Endothelial cell of umbilical vein (primary cell): Measurements from ENCODE around the gene AURKB. TPM values are rescaled to one million over a fixed set of nuclear protein-coding genes. Genes with fewer than 3 reads are reported as not detected.

Experiments used
- BruUV-seq: library from RNA; stranded (reverse); fragments of 400-500 nt; replicated peaks from 2 replicates; lab custom pipeline; 2021; lab: Mats Ljungman, UMichigan
- CTCF ChIA-PET: fragments of 300-600, 350-600 bp; sonication (Branson Sonifier 250); formaldehyde crosslinking; loops from one replicate; lab custom pipeline; 2021; ENCODE audit warnings: antibody characterized with exemption, inconsistent platforms; lab: Charles Lee
- POLR2A ChIA-PET: fragments of 300-600, 350-600 bp; sonication (Branson Sonifier 250); formaldehyde crosslinking; loops from one replicate; lab custom pipeline; 2021; ENCODE audit warnings: antibody characterized with exemption, inconsistent platforms; lab: Charles Lee
- DNase-seq: peaks from one replicate; pipeline ENCODE4 v3.0.0-alpha.2; 2011; ENCODE audit warnings: low read depth, low spot score
- FAIRE-seq: peaks from 2 replicates; lab custom pipeline; 2011; peaks lifted over from hg19 to GRCh38; lab: Jason Lieb, UNC
- H2AFZ ChIP-seq: 2 replicates; pipeline ENCODE4 v1.6.0; 2012; ENCODE audit warnings: low read depth, low read length, control low read depth, inconsistent platforms
- H3K27ac ChIP-seq: 2 replicates; pipeline ENCODE4 v1.5.1; 2011; ENCODE audit warnings: low read depth, mild to moderate bottlenecking, control low read depth, low read length, moderate library complexity; ENCODE audit not compliant: insufficient read depth
- H3K27me3 ChIP-seq, 2 experiments: 2 replicates each; pipeline versions ENCODE4 v1.6.0 to v1.6.1; 2011; ENCODE audit warnings: low read length in 2 of 2, mixed read lengths in 1 of 2; ENCODE audit not compliant: control insufficient read depth in 2 of 2, insufficient read depth in 2 of 2
- H3K36me3 ChIP-seq, 2 experiments: 2 replicates in 1 of 2; 3 replicates in 1 of 2; pipeline ENCODE4 v1.5.1; 2011; ENCODE audit warnings: low read length in 2 of 2, mild to moderate bottlenecking in 1 of 2, moderate library complexity in 1 of 2; ENCODE audit not compliant: control insufficient read depth in 2 of 2, insufficient read depth in 2 of 2; ENCODE audit errors: extremely low read depth in 1 of 2
- H3K4me1 ChIP-seq: 3 replicates; pipeline ENCODE4 v1.5.1; 2011; ENCODE audit warnings: mild to moderate bottlenecking, low read length; ENCODE audit not compliant: control insufficient read depth, insufficient read depth; ENCODE audit errors: extremely low read depth
- H3K4me2 ChIP-seq: 2 replicates; pipeline ENCODE4 v1.6.1; 2011; ENCODE audit warnings: low read length, control low read depth, mixed read lengths; ENCODE audit not compliant: insufficient read depth
- H3K4me3 ChIP-seq, 3 experiments: fragments of 200-600 bp in 1 of 3; sonication (generic), shearing (Covaris generic) in 1 of 3; replicated peaks in 1 of 3; 2 replicates each; pipeline ENCODE4 v1.5.1; 2011 to 2016; ENCODE audit warnings: control low read depth in 3 of 3, low read length in 3 of 3, mild to moderate bottlenecking in 2 of 3, inconsistent platforms in 1 of 3, low read depth in 1 of 3, moderate library complexity in 1 of 3; ENCODE audit not compliant: insufficient read depth in 1 of 3
- H3K79me2 ChIP-seq: 2 replicates; pipeline ENCODE4 v1.6.0; 2012; ENCODE audit warnings: low read length, inconsistent platforms; ENCODE audit not compliant: control insufficient read depth, insufficient read depth
- H3K9ac ChIP-seq: replicated peaks from 2 replicates; pipeline ENCODE3; 2011; ENCODE audit warnings: low read length, control low read depth; ENCODE audit not compliant: insufficient read depth; ENCODE audit errors: extremely low read depth
- H3K9me1 ChIP-seq: replicated peaks from 3 replicates; pipeline ENCODE4 v1.6.0; 2011; ENCODE audit warnings: mild to moderate bottlenecking, low read length; ENCODE audit not compliant: control insufficient read depth, insufficient read depth; ENCODE audit errors: extremely low read depth
- H3K9me3 ChIP-seq: replicated peaks from 2 replicates; pipeline ENCODE4 v1.5.1; 2012; ENCODE audit warnings: low read length, inconsistent platforms; ENCODE audit not compliant: control insufficient read depth, insufficient read depth
- H4K20me1 ChIP-seq: replicated peaks from 2 replicates; pipeline ENCODE3; 2011; ENCODE audit warnings: mild to moderate bottlenecking, low read length; ENCODE audit not compliant: control insufficient read depth, insufficient read depth; ENCODE audit errors: extremely low read depth
- CTCF ChIP-seq, 2 donors: IDR thresholded peaks; 1 replicate in 1 of 2; 2 replicates in 1 of 2; pipeline ENCODE4 v1.5.1; 2011; ENCODE audit warnings: low read length in 2 of 2, mild to moderate bottlenecking in 2 of 2, moderate library complexity in 2 of 2, control low read depth in 1 of 2, inconsistent platforms in 1 of 2, low read depth in 1 of 2; ENCODE audit not compliant: insufficient read depth in 1 of 2; ENCODE audit errors: extremely low read depth in 1 of 2
- EZH2 ChIP-seq: IDR thresholded peaks from 2 replicates; pipeline ENCODE4 v1.6.1; 2012; ENCODE audit warnings: borderline replicate concordance, low read depth, mild to moderate bottlenecking, moderate library complexity, low read length, inconsistent platforms; ENCODE audit not compliant: severe bottlenecking
- FOS ChIP-seq: IDR thresholded peaks from 2 replicates; pipeline ENCODE4 v1.6.1; 2011; ENCODE audit warnings: mild to moderate bottlenecking, low read length, moderate library complexity, borderline replicate concordance; ENCODE audit not compliant: insufficient read depth
- GATA2 ChIP-seq: IDR thresholded peaks from 2 replicates; pipeline ENCODE4 v1.7.0; 2011; ENCODE audit warnings: low read depth, mild to moderate bottlenecking, moderate library complexity, mixed read lengths, low read length; ENCODE audit not compliant: insufficient read length, insufficient read depth
- JUN ChIP-seq: IDR thresholded peaks from 2 replicates; pipeline ENCODE4 v1.6.1; 2011; ENCODE audit warnings: borderline replicate concordance, low read depth; ENCODE audit not compliant: insufficient read length, insufficient read depth
- POLR2A ChIP-seq: IDR thresholded peaks from 2 replicates; pipeline ENCODE4 v1.6.1; 2012; ENCODE audit warnings: low read depth, mild to moderate bottlenecking, control low read depth, low read length
- POLR2AphosphoS5 ChIP-seq: IDR thresholded peaks from 2 replicates; pipeline ENCODE4 v1.6.1; 2012; ENCODE audit warnings: low read depth, mild to moderate bottlenecking, control low read depth, low read length, moderate library complexity; ENCODE audit not compliant: insufficient read depth
- dilution Hi-C: fragments of 300-500 bp; cut with MboI; formaldehyde crosslinking; loops from one replicate; pipeline ENCODE4 v1.15.0; 2019; ENCODE audit warnings: low sequenced_read_pairs; ENCODE audit not compliant: extremely low pct_ligation_motif_present
- intact Hi-C: fragments of 100-400 bp; cut with micrococcal nuclease; formaldehyde crosslinking; loops from one replicate; pipeline ENCODE4 v1.10.0; 2022
- polyA plus RNA-seq, 4 experiments: library from polyadenylated mRNA; depleted of rRNA in 3 of 4; stranded (reverse) in 3 of 4; unstranded in 1 of 4; fragments of >200 nt; gene quantifications; 2 replicates each; pipeline versions ENCODE4 v1.2.1 to v1.2.3, GENCODE V29; 2011 to 2012; ENCODE audit warnings: missing spikeins in 1 of 4
- total RNA-seq: library from RNA; stranded (reverse); gene quantifications from 2 replicates; pipeline ENCODE4 v1.2.3, GENCODE V29; 2021

Gene AURKB
- total and polyA plus RNA-seq, 2 donors (not counting 3 experiments of a cell fraction or from before 2014, with no cell fraction given): 67.8 to 107 TPM

GRCh38 chr17:8226536-8227237, 16.3 kb upstream of the AURKB start:
- Histone ChIP-seq H3K9ac (no peak overlapping the region), H3K36me3 (peaks cover 11 to 28% of the 10 kb centered on the region in 2 experiments), H3K27me3 (no peaks in the 10 kb centered on the region), H3K79me2 (no peaks in the 10 kb centered on the region), H3K27ac (peak overlapping the region; percentile 48), H3K9me1 (no peaks in the 10 kb centered on the region), H2AFZ (no peak overlapping the region), H3K4me1 (peaks cover 9% of the 10 kb centered on the region), H3K4me3 (peak overlapping the region; percentile 15 to 27 (median 25)), H3K4me2 (peak overlapping the region; percentile 28), H4K20me1 (no peaks in the 10 kb centered on the region), H3K9me3 (no peaks in the 10 kb centered on the region)
- BruUV-seq: no TSS peak
- dilution Hi-C loops: no loop called here
- peak; percentile 95 for DNase-seq
- ChIA-PET POLR2A (no interaction called here), CTCF (interaction anchor here (1.0 to 1.6 kb wide), 4 partner anchors 11 to 157 kb away, joined by 3 to 5 read pairs (median 3); no protein-coding TSS in a partner anchor)
- intact Hi-C loops: loop anchor here (1.0 to 2.0 kb wide), 2 partner anchors 21 to 74 kb away; no protein-coding TSS in a partner anchor
- TF ChIP-seq POLR2A (peak; percentile 83), POLR2AphosphoS5 (peak; percentile 64), JUN (no peak)
- FAIRE-seq: peak; percentile 77

DNA sequence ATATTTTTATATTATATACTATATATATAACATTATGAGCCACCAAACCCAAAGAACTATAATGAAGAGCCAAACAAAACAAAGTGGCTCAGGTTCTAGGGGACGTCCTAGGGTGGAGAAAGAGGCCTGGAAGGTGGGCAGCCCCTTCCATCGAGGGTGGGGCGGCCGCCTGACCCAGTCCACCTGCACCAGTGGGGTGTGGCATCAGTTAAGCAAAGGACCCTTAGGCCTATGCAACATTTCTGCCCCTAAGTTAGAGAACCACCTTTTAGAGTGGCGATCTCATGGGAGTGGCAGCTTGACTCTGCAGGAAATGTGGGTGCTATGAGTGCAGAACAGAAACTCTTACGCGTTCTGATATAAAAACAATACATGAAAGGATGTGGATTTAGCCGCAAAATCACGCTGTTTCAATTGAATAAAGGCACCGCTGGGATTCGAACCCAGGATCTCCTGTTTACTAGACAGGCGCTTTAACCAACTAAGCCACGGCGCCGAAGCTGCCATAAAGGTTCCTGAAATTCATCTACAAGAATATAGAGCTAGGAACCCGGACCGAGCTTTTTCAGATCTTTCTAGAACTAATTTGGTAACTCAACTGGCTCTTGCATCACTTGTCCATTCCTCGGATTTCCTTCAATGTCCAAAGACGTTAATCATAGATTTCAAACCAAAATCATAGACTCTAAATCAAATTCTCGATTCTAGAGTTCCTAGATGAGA, 15.6 kb upstream of the AURKB start:
- H3K79me2 ChIP-seq: no peaks in the 10 kb centered on the region
- POLR2A ChIA-PET: no interaction called here
- H3K27me3 ChIP-seq: no peaks in the 10 kb centered on the region
- H3K4me1 ChIP-seq: peaks cover 9% of the 10 kb centered on the region
- peaks cover 5 to 21% of the 10 kb centered on the region in 2 experiments for H3K36me3 ChIP-seq
- peak overlapping the region; percentile 6 for H3K4me2 ChIP-seq
- DNase-seq: peak; percentile 78
- no peak for FAIRE-seq
- CTCF ChIA-PET: no interaction called here
- H3K9me3 ChIP-seq: no peaks in the 10 kb centered on the region
- no peak overlapping the region for H3K9ac ChIP-seq
- TSS peak; percentile 41 for BruUV-seq
- dilution Hi-C loops (no loop called here), intact Hi-C loops (loop anchor here (1.0 to 2.0 kb wide), 2 partner anchors 21 to 75 kb away; no protein-coding TSS in a partner anchor)
- H3K27ac ChIP-seq: peak overlapping the region; percentile 48
- H3K4me3 ChIP-seq: no peak overlapping the region
- no peaks in the 10 kb centered on the region for H3K9me1 ChIP-seq
- no peaks in the 10 kb centered on the region for H4K20me1 ChIP-seq
- TF ChIP-seq POLR2A (peak; percentile 73), FOS (no peak), POLR2AphosphoS5 (peak; percentile 36), JUN (no peak), EZH2 (no peak), GATA2 (no peak), CTCF (IDR thresholded peaks at IDR 0.05; ENCODE audit: extremely low read depth in 1 of 2, insufficient read depth in 1 of 2, low read depth in 1 of 2, low read length in 2 of 2) (no peak)
- no peak overlapping the region for H2AFZ ChIP-seq
